GM21825 (cell line): Measurements from ENCODE around the gene OLFML1.

ENCODE experiments used
- ATAC-seq: cut with Tn5 transposase; IDR thresholded peaks from one replicate; pipeline ENCODE4 v1.9.1; 2021; ENCODE audit warnings: mild to moderate bottlenecking, moderate library complexity; ENCODE audit not compliant: unreplicated experiment

Gene OLFML1

GRCh38 chr11:7485186-7486097 is at the start of gene OLFML1:
Gene OLFML1 (plus strand): TSS chr11:7485506. CDS start chr11:7485876, 370 bp downstream.
- ATAC-seq = no peak

- ATAC-seq = no peak
Measured at GRCh38 chr11:7436146-7436545, 49.2 kb upstream of the OLFML1 start.

GRCh38 chr11:7436657-7437056 is 48.6 kb upstream of the OLFML1 start:
- peak; percentile 86 for ATAC-seq

GRCh38 chr11:7437696-7438095 is 47.6 kb upstream of the OLFML1 start:
- ATAC-seq = no peak

GRCh38 chr11:7439746-7440320 is 45.5 kb upstream of the OLFML1 start:
- no peak for ATAC-seq

- peak; percentile 82 for ATAC-seq
Measured at GRCh38 chr11:7442588-7443215, 42.6 kb upstream of the OLFML1 start.

- no peak for ATAC-seq
Measured at GRCh38 chr11:7444091-7444981, 41.0 kb upstream of the OLFML1 start.

GRCh38 chr11:7445564-7445963 is 39.7 kb upstream of the OLFML1 start:
- no peak for ATAC-seq

GRCh38 chr11:7448201-7448600 is 37.1 kb upstream of the OLFML1 start:
- no peak for ATAC-seq

- no peak for ATAC-seq
Measured at GRCh38 chr11:7449211-7449840, 36.0 kb upstream of the OLFML1 start.

- no peak for ATAC-seq
Measured at GRCh38 chr11:7449841-7450214, 35.5 kb upstream of the OLFML1 start.

GRCh38 chr11:7450836-7451235 is 34.5 kb upstream of the OLFML1 start:
- ATAC-seq = no peak

GRCh38 chr11:7451520-7451919 is 33.8 kb upstream of the OLFML1 start:
- ATAC-seq = no peak

GRCh38 chr11:7451952-7452494 is 33.3 kb upstream of the OLFML1 start:
- no peak for ATAC-seq

GRCh38 chr11:7454854-7455253 is 30.5 kb upstream of the OLFML1 start:
- ATAC-seq = no peak

- no peak for ATAC-seq
Measured at GRCh38 chr11:7457211-7457610, 28.1 kb upstream of the OLFML1 start.

- ATAC-seq = no peak
Measured at GRCh38 chr11:7462706-7463105, 22.6 kb upstream of the OLFML1 start.

GRCh38 chr11:7467652-7468051 is 17.7 kb upstream of the OLFML1 start:
- peak; percentile 79 for ATAC-seq

GRCh38 chr11:7469351-7469865 is 15.9 kb upstream of the OLFML1 start:
- ATAC-seq = no peak

GRCh38 chr11:7471071-7471470 is 14.2 kb upstream of the OLFML1 start:
- no peak for ATAC-seq
